Measurements from ENCODE around the gene OR2AG1. TPM values are rescaled to one million over a fixed set of nuclear protein-coding genes. Genes with fewer than 3 reads are reported as not detected.
A peak's percentile ranks its signal among the peaks of the same experiment; 100 is the strongest.

The OR2AG1 gene
- polyA plus RNA-seq, 3 donors, result not detected

- H4K20me1 ChIP-seq (ENCODE audit: insufficient read depth, low read length), result peaks cover 13% of the 10 kb centered on the region
- DNase-seq, result no peak
- H3K9ac ChIP-seq (ENCODE audit: insufficient read depth, low read length, poor library complexity, severe bottlenecking), result peak overlapping the region; percentile 70
- peak overlapping the region; percentile 89 for H2AFZ ChIP-seq (ENCODE audit: insufficient read depth, low read depth, low read length, poor library complexity, severe bottlenecking)
- peaks cover 34 to 48% of the 10 kb centered on the region in 2 donors for H3K4me1 ChIP-seq (ENCODE audit: control insufficient read depth in 1 of 2, insufficient read depth in 2 of 2, low read length in 2 of 2)
- H3K79me2 ChIP-seq (ENCODE audit: insufficient read depth, low read length), result peaks cover 45% of the 10 kb centered on the region
- peak overlapping the region; percentile 45 to 99 (median 87) for H3K4me3 ChIP-seq (replicated peaks in 1 of 3; ENCODE audit: low read depth in 2 of 3, low read length in 3 of 3)
- Mint-ChIP-seq H3K9me3 (no peaks in the 10 kb centered on the region), H3K27ac (no peak overlapping the region), H3K27me3 (ENCODE audit: low read depth in 3 of 3) (peaks cover 0 to 3% (median 0%) of the 10 kb centered on the region in 3 donors), H3K4me3 (no peak overlapping the region), H3K36me3 (peaks cover 11 to 16% of the 10 kb centered on the region in 2 donors), H3K4me1 (peaks cover 3% of the 10 kb centered on the region)
- intact Hi-C loops (cut with micrococcal nuclease), result no loop called here
- H3K27me3 ChIP-seq (ENCODE audit: control insufficient read depth in 2 of 2, insufficient read depth in 2 of 2, low read length in 2 of 2), result no peaks in the 10 kb centered on the region
- peak overlapping the region; percentile 91 for H3K4me2 ChIP-seq (replicated peaks; ENCODE audit: extremely low read depth, low read length, poor library complexity, severe bottlenecking)
- H3K36me3 ChIP-seq (replicated peaks in 1 of 2; ENCODE audit: control insufficient read depth in 1 of 2, insufficient read depth in 2 of 2, low read length in 2 of 2), result peaks cover 3 to 5% of the 10 kb centered on the region in 2 donors
- H3K27ac ChIP-seq (ENCODE audit: low read depth in 1 of 2, low read length in 2 of 2), result peak overlapping the region in 1 of 2 donors; percentile 97
- H3K9me3 ChIP-seq (replicated peaks in 1 of 2; ENCODE audit: control insufficient read depth in 1 of 2, insufficient read depth in 1 of 2, low read length in 2 of 2), result no peaks in the 10 kb centered on the region
- TF ChIP-seq CTCF (IDR thresholded peaks at IDR 0.05), result no peak
- 61% methylated on average over 4 of the region's 4 CpGs for WGBS (ENCODE audit: insufficient coverage)
Measured at GRCh38 chr11:6745018-6745417, 37.8 kb upstream of the OR2AG1 start.

DNA sequence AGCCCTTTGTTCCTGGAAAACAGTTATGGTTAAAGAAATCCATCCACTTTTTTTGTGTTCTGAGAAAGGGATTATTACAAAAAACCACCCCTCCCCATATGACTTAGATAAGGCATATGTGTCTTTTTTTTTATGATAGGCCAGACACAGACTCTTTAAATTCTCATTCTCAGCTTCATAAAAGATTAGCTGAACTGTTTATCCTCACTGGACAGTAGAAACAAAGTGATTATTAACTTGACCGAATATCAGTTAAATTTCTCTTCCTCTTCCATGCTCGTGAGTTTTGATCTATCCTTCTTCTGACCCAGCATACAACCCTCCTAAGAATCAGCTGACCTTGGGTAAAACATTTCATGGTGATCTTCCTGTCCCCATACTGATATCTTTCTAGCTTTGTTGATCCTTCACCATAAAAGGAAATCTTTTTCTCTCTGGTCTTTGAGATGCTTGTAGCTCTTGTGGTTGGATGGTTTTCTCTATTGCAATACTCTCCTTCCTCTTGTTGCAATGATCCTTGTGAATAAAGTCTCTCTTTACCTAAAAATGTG lies 37.3 kb upstream of the OR2AG1 start:
- TF ChIP-seq CTCF (IDR thresholded peaks at IDR 0.05), result no peak

More for the DNA sequence above, 37.3 kb upstream of the OR2AG1 start:
- Mint-ChIP-seq H3K9me3 (peaks cover 0 to 3% (median 0%) of the 10 kb centered on the region in 7 donors), H3K27me3 (ENCODE audit: low read depth in 3 of 3) (no peaks in the 10 kb centered on the region), H3K4me1 (peaks cover 3% of the 10 kb centered on the region), H3K4me3 (no peak overlapping the region), H3K27ac (no peak overlapping the region), H3K36me3 (peaks cover 11% of the 10 kb centered on the region in 2 donors)
- H2AFZ ChIP-seq (ENCODE audit: insufficient read depth, low read depth, low read length, poor library complexity, severe bottlenecking), result peak overlapping the region; percentile 89
- H3K27ac ChIP-seq (ENCODE audit: low read depth in 1 of 2, low read length in 2 of 2), result peak overlapping the region in 1 of 2 donors; percentile 97
- H3K9ac ChIP-seq (ENCODE audit: insufficient read depth, low read length, poor library complexity, severe bottlenecking), result peak overlapping the region; percentile 70
- H3K4me1 ChIP-seq (ENCODE audit: control insufficient read depth in 1 of 2, insufficient read depth in 2 of 2, low read length in 2 of 2), result peaks cover 34 to 48% of the 10 kb centered on the region in 2 donors
- peaks cover 13% of the 10 kb centered on the region for H4K20me1 ChIP-seq (ENCODE audit: insufficient read depth, low read length)
- peaks cover 44% of the 10 kb centered on the region for H3K79me2 ChIP-seq (ENCODE audit: insufficient read depth, low read length)
- 0% methylated on average over 2 of the region's 2 CpGs for WGBS (ENCODE audit: insufficient coverage)
- peaks cover 0 to 3% of the 10 kb centered on the region in 2 donors for H3K36me3 ChIP-seq (replicated peaks in 1 of 2; ENCODE audit: control insufficient read depth in 1 of 2, insufficient read depth in 2 of 2, low read length in 2 of 2)
- H3K9me3 ChIP-seq (replicated peaks in 1 of 2; ENCODE audit: control insufficient read depth in 1 of 2, insufficient read depth in 1 of 2, low read length in 2 of 2), result no peaks in the 10 kb centered on the region
- H3K4me3 ChIP-seq (replicated peaks in 1 of 3; ENCODE audit: low read depth in 2 of 3, low read length in 3 of 3), result peak overlapping the region; percentile 45 to 99 (median 87)
- peak overlapping the region; percentile 91 for H3K4me2 ChIP-seq (replicated peaks; ENCODE audit: extremely low read depth, low read length, poor library complexity, severe bottlenecking)
- no peaks in the 10 kb centered on the region for H3K27me3 ChIP-seq (ENCODE audit: control insufficient read depth in 2 of 2, insufficient read depth in 2 of 2, low read length in 2 of 2)
- DNase-seq, result peak in 1 of 3 donors; percentile 12
- intact Hi-C loops (cut with micrococcal nuclease), result no loop called here
